GM18519 (cell line): ENCODE results near the gene CALML5.

Experiments used
- ATAC-seq: cut with Tn5 transposase; IDR thresholded peaks from one replicate; pipeline ENCODE4 v1.9.1; 2021; ENCODE audit warnings: mild to moderate bottlenecking, moderate library complexity; ENCODE audit not compliant: unreplicated experiment, low FRiP score

CALML5 gene

GRCh38 chr10:5503477-5503835, 4.1 kb upstream of the CALML5 start:
- ATAC-seq: no peak

- no peak for ATAC-seq
Observed at GRCh38 chr10:5502571-5503476, 3.5 kb upstream of the CALML5 start.

GRCh38 chr10:5502061-5502521, 2.7 kb upstream of the CALML5 start:
- no peak for ATAC-seq

GRCh38 chr10:5500910-5501309, 1.5 kb upstream of the CALML5 start:
- ATAC-seq: no peak

- ATAC-seq: no peak
Observed at GRCh38 chr10:5500162-5500670, 846 bp upstream of the CALML5 start.

GRCh38 chr10:5498791-5499492, 428 bp downstream of the CALML5 start:
- ATAC-seq: no peak

GRCh38 chr10:5497948-5498730, 1.2 kb downstream of the CALML5 start:
- ATAC-seq: no peak

- no peak for ATAC-seq
Observed at GRCh38 chr10:5497289-5497688, 2.1 kb downstream of the CALML5 start.

GRCh38 chr10:5496261-5497250, 2.8 kb downstream of the CALML5 start:
- ATAC-seq: no peak

- ATAC-seq: no peak
Observed at GRCh38 chr10:5494611-5495010, 4.8 kb downstream of the CALML5 start.

- no peak for ATAC-seq
Observed at GRCh38 chr10:5493691-5494090, 5.7 kb downstream of the CALML5 start.

- ATAC-seq: no peak
Observed at GRCh38 chr10:5492929-5493576, 6.3 kb downstream of the CALML5 start.

GRCh38 chr10:5492322-5492855, 7.0 kb downstream of the CALML5 start:
- ATAC-seq: no peak

GRCh38 chr10:5491477-5491876, 7.9 kb downstream of the CALML5 start:
- no peak for ATAC-seq

- no peak for ATAC-seq
Observed at GRCh38 chr10:5490698-5491464, 8.5 kb downstream of the CALML5 start.

- no peak for ATAC-seq
Observed at GRCh38 chr10:5490032-5490431, 9.3 kb downstream of the CALML5 start.

- no peak for ATAC-seq
Observed at GRCh38 chr10:5488272-5489161, 10.9 kb downstream of the CALML5 start.
